ENCODE data around the gene CORO6.

DNA sequence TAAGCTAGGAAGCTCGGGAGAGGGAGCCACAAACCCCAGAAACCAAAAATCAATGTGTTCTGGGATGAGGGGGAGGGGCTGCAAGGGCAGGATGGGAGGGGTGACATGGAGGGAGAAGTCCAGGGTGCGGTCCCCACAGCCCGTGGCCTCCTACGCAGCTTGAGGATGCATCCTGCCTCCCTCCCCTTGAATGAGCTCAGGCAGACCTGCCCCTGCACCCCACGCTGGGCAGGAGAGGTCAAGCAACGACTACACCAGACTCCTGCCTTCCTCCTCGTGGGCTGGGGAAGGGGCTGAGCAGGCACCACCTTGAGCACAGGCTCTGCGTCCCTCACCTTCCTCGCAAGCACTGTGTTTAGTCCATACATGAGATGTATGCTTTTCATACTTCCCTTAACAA lies 25.9 kb downstream of the CORO6 start:
- TF ChIP-seq, protein P1, sequence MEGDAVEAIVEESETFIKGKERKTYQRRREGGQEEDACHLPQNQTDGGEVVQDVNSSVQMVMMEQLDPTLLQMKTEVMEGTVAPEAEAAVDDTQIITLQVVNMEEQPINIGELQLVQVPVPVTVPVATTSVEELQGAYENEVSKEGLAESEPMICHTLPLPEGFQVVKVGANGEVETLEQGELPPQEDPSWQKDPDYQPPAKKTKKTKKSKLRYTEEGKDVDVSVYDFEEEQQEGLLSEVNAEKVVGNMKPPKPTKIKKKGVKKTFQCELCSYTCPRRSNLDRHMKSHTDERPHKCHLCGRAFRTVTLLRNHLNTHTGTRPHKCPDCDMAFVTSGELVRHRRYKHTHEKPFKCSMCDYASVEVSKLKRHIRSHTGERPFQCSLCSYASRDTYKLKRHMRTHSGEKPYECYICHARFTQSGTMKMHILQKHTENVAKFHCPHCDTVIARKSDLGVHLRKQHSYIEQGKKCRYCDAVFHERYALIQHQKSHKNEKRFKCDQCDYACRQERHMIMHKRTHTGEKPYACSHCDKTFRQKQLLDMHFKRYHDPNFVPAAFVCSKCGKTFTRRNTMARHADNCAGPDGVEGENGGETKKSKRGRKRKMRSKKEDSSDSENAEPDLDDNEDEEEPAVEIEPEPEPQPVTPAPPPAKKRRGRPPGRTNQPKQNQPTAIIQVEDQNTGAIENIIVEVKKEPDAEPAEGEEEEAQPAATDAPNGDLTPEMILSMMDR (conservative IDR thresholded peaks at IDR 0.05; ENCODE audit: low read depth, low read length), result no peak
- TF ChIP-seq RCOR1 (IDR thresholded peaks at IDR 0.05; ENCODE audit: insufficient replicate concordance, low read length) (no peak), POLR2A (IDR thresholded peaks at IDR 0.05; ENCODE audit: low read depth, low read length) (no peak)
